Measurements from ENCODE around the gene SKIC8.
A peak's percentile ranks its signal among the peaks of the same experiment; 100 is the strongest.
"Not testable (repeated sequence)": the region's sequence is repeated elsewhere in the genome, so short reads cannot be mapped to it uniquely, and the experiment has no call there.

The SKIC8 gene

GRCh38 chr15:78255421-78256043, 43.9 kb downstream of the SKIC8 start:
- no peak for DNase-seq (ENCODE audit: low read depth in 2 of 2)

- DNase-seq (ENCODE audit: low read depth in 2 of 2), result no peak
These were observed 48.3 kb downstream of the SKIC8 start for GRCh38 chr15:78251136-78251535.

- no peak for DNase-seq (ENCODE audit: low read depth in 2 of 2)
These were observed 50.3 kb downstream of the SKIC8 start for GRCh38 chr15:78249131-78249530.

DNA sequence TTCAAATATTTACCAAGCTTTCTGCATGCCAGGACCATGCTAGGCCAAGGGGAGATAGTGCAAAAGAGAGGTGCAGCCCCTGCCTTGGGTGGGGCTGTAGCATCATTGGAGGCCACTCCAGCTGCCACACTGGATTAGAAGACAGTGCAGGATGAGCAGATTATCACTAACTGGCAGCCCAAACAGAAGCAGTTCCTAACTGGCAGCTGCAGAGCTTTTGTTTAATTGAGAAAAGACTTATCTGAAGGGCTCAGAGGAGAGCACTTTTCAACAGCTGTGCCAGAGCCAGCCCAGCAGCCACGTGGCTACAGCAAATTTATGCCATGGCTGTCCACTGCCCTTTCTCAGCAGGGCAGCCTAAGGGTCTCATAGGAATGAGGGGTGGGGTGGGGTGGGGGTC, 51.5 kb downstream of the SKIC8 start:
- DNase-seq (ENCODE audit: low read depth in 2 of 2), result no peak

DNA sequence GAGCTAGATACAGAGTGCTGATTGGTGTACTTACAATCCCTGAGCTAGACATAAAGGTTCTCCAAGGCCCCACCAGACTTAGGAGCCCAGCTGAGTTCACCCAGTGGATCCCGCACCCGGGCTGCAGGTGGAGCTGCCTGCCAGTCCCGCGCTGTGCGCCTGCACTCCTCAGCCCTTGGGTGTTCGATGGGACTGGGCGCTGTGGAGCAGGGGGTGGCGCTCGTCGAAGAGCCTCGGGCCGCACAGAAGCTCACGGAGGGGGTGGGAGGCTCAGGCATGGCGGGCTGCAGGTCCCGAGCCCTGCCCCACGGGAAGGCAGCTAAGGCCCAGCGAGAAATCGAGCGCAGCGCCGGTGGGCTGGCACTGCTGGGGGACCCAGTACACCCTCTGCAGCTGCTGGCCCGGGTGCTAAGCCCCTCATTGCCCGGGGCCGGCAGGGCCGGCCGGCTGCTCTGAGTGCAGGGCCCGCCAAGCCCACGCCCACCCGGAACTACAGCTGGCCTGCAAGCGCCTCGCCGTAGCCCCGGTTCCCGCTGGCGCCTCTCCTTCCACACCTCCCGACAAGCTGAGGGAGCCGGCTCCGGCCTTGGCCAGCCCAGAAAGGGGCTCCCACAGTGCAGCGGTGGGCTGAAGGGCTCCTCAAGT, 53.3 kb downstream of the SKIC8 start:
- DNase-seq (ENCODE audit: low read depth in 2 of 2), result not testable (repeated sequence)

DNA sequence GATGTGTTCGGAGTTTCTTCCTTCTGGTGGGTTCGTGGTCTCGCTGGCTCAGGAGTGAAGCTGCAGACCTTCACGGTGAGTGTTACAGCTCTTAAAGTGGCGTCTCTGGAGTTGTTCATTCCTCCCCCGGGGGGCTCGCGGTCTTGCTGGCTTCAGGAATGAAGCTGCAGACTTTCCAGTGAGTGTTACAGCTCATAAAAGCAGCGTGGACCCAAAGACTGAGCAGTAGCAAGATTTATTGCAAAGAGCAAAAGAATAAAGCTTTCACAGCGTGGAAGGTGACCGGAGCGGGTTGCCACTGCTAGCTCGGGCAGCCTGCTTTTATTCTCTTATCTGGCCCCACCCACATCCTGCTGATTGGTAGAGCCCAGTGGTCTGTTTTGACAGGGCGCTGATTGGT, 54.0 kb downstream of the SKIC8 start:
- DNase-seq (ENCODE audit: low read depth in 2 of 2), result not testable (repeated sequence)

DNA sequence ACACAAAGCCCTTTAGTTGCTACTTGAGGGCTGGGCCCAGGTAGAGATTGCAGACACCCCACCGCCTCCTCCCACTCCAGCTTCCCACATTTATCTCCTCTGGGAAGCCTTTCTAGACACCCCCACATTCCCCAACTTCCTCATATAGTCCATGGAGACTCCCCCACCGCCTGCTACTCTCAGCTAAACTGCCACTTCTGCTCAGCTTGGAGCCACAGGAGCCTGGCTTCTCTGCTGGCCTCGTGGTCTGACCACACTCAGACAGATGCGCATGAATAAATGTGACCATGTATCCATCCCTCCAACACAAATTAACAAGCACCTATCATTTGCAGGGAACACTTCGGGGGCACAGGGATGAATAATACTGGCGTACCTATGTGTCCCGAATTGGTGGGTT, 54.5 kb downstream of the SKIC8 start:
- no peak for DNase-seq (ENCODE audit: low read depth in 2 of 2)

DNA sequence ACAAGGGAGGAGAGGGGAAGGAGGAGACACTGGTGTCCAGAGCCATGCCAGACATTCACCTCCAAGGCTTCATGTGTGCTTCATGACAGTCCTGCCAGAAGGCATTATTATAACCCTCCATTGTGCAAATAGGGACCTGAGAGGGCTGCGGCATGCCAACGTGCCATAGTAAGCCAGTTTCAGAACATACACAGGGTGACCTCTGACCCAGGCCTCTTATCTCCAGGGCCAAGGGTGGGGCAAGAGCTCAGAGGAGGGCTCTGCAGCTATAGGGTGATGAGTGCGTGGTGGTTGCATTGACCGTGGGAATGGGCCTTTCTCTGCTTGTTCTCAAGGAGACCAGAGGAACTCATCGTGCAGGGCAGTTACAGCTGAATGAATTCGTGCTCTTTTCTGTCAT, 55.3 kb downstream of the SKIC8 start:
- no peak for DNase-seq (ENCODE audit: low read depth in 2 of 2)

DNA sequence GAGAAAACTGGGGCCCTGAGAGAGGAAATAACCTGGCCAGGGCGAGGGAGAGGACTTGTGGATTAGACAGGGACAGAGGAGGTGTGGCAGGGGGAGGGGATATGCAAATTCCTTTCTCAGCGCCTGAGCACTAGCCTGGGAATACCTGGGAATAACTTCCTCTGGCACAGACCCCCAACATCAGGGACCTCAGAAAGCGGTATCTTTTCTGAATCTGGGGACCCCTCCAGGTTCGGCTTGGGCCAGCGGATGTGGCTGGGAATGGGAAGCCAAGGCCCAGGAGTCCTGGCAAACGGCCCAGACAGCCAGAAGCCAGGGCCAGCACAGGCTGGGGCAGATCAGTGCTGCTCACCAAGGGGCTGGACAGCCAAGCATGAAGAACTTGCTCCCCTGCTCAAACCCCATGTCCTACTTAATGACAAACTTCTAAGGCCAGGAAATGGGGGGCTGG, 55.9 kb downstream of the SKIC8 start:
- no peak for DNase-seq (ENCODE audit: low read depth in 2 of 2)

DNA sequence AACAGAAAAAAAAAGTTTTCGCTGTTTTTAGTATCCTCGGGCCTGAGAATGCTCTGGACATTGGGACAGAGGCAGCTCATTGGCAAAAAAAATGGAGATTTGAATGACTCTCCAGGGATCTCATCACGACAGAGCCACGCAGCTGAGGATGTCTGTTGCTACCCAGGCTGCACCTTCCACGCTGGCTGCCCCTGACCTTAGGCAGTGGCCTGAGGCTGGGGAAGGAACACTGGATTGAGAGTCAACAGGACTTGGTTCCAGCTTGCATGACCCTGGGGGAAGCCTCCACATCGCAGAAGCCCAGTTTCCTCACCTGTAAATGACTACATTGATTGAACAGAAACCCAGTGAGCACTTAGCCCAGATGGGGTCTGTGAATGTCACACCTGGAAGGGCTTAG, 56.4 kb downstream of the SKIC8 start:
- no peak for DNase-seq (ENCODE audit: low read depth in 2 of 2)

GRCh38 chr15:78242128-78242527, 57.3 kb downstream of the SKIC8 start:
- DNase-seq (ENCODE audit: low read depth in 2 of 2), result no peak

- DNase-seq (ENCODE audit: low read depth in 2 of 2), result peak; percentile 45 to 74
These were observed 58.4 kb downstream of the SKIC8 start for GRCh38 chr15:78241017-78241416.

DNA sequence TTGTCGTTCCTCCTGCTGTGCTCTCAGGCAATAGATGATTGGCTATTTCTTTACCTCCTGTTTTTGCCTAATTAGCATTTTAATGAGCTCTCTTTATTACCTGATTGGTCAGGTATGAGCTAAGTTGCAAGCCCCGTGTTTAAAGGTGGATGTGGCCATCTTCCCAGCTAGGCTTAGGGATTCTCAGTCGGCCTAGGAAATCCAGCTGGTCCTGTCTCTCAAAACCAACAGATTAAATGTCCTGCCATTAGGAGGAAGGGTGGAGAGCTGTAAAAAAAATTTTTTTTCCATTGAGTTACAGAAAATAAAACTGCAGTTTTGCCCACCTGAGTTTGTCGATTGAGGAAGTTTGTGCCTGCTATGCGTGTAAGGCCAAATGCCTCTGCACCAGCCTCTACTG, 59.6 kb downstream of the SKIC8 start:
- no peak for DNase-seq (ENCODE audit: low read depth in 2 of 2)

DNA sequence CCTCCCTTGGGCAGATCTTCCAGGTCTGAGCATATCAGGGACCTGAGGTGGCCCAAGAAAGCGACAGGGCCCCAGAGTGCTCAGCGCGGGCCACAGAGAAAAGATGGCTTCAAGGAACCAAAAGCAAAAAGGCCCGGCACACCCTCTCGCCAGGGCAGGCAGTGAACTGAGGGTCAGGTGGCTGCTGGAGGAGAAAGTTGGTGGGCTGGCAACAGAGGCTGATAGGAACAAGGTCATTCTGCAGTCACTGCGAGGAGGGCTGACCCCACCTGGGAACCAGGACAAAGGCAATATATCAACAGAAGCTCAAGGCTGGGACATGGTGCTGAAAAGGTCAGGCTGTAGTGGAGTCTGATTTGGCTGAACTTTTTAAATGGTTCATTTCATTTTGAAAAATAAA, 62.3 kb downstream of the SKIC8 start:
- no peak for DNase-seq (ENCODE audit: low read depth in 2 of 2)

GRCh38 chr15:78236491-78236890, 62.9 kb downstream of the SKIC8 start:
- DNase-seq (ENCODE audit: low read depth in 2 of 2), result no peak

DNA sequence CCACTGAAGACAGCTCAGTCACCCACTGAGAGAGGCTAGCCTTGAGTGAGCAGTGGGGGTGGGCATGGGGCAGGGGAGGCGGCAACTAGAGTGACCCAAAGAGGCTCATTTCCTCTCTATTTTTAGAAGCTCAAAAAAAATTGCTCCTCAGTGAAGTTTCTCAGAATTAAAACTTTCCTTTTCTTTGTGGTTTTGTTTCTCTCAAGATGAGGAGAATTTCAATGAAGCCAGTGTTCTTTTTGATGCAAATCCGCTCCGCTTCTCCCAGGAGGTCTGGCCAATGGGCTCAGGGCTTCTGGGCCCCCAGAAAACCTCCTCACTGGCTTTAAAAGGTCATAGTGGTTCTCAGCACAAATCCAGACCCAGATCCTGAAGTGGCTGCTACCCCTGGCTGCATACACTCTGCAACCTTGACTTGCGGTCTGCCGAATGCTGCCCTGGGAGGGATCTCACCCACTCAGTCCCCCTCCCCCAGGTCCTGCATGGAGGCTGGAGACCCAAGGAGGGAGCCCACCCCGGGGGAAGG, 64.8 kb downstream of the SKIC8 start, which contains the start of gene ACSBG1:
Gene ACSBG1 (minus strand): TSS at position 51 of the 526 bp plus-strand sequence. CDS start 64 bp downstream, outside the sequence.
- no peak for DNase-seq (ENCODE audit: low read depth in 2 of 2)

DNA sequence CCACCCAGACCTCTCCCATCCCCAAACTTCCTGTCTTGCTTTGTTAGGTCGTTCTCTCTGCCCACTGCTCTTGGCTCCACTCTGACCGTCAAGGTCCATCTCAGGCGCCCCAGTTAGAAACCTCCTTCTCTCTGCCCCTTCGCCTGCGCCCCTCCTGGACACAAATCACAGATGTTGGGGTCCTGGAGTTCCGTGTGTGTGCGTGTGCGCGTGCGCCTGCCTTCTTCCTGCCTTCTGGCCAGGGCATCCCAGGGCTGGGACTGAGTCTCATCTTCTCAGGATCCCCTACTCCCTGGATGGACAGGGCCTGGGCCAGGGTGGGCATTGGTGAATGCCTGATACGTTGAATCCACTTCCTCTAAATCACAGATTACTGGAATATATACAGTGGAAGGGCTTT, 65.9 kb downstream of the SKIC8 start:
- DNase-seq (ENCODE audit: low read depth in 2 of 2), result no peak

Data from stimulated activated CD4-positive, alpha-beta T cell treated with anti-CD3 and anti-CD28 coated beads, Interleukin-1b, Interleukin-23, amount 100 ng/mL, for 1 hour (primary cell).